Neural cell (in vitro differentiated cells): ENCODE data around the gene SF1. TPM values are rescaled to one million over a fixed set of nuclear protein-coding genes. Genes with fewer than 3 reads are reported as not detected.

ENCODE experiments used
- H2AFZ ChIP-seq: fragments of 200-600, 300-800 bp; sonication (generic), shearing (Covaris generic); 2 replicates; pipeline ENCODE4 v1.6.0; 2014; ENCODE audit warnings: low read depth, mild to moderate bottlenecking, antibody characterized with exemption, low read length, moderate library complexity
- H3F3A ChIP-seq: fragments of 200-600 bp; shearing (Covaris generic); 2 replicates; pipeline ENCODE4 v1.6.1; 2016; ENCODE audit warnings: mild to moderate bottlenecking, moderate library complexity, mixed read lengths, antibody characterized with exemption, low read length; ENCODE audit not compliant: insufficient read depth, poor library complexity, severe bottlenecking
- H3K27ac ChIP-seq: fragments of 200-600, 300-800 bp; sonication (generic), shearing (Covaris generic); 2 replicates; pipeline ENCODE4 v1.5.1; 2014; ENCODE audit warnings: mild to moderate bottlenecking, low read length, moderate library complexity
- H3K27me3 ChIP-seq: fragments of 300-800, 200-600 bp; sonication (generic), shearing (Covaris generic); 2 replicates; pipeline ENCODE4 v1.6.0; 2014; ENCODE audit warnings: mild to moderate bottlenecking, low read depth, low read length, moderate library complexity; ENCODE audit not compliant: insufficient read depth
- H3K36me3 ChIP-seq: fragments of 300-800, 200-600 bp; sonication (generic), shearing (Covaris generic); 2 replicates; pipeline ENCODE4 v1.5.1; 2014; ENCODE audit warnings: mild to moderate bottlenecking, antibody characterized with exemption, low read length, moderate library complexity; ENCODE audit not compliant: insufficient read depth
- H3K4me2 ChIP-seq: fragments of 300-800, 200-600 bp; sonication (generic), shearing (Covaris generic); 2 replicates; pipeline ENCODE4 v1.6.0; 2014; ENCODE audit warnings: mild to moderate bottlenecking, low read length
- H3K4me3 ChIP-seq: fragments of 300-800, 200-600 bp; sonication (generic), shearing (Covaris generic); 2 replicates; pipeline ENCODE4 v1.5.1; 2014; ENCODE audit warnings: mild to moderate bottlenecking, low read length, moderate library complexity
- H3K79me2 ChIP-seq: fragments of 200-600 bp; shearing (Covaris generic); replicated peaks from 2 replicates; pipeline ENCODE4 v1.6.0; 2014; ENCODE audit warnings: mild to moderate bottlenecking, low read length, moderate library complexity; ENCODE audit not compliant: insufficient read depth
- H3K9ac ChIP-seq: fragments of 300-800, 200-600 bp; sonication (generic), shearing (Covaris generic); 2 replicates; pipeline ENCODE4 v1.6.1; 2016; ENCODE audit warnings: mild to moderate bottlenecking, low read length, mixed read lengths
- H3K9me2 ChIP-seq: fragments of 200-600 bp; shearing (Covaris generic); 2 replicates; pipeline ENCODE4 v1.6.1; 2016; ENCODE audit warnings: mild to moderate bottlenecking, low read length, mixed read lengths; ENCODE audit not compliant: insufficient read depth
- H3K9me3 ChIP-seq: fragments of 200-600, 300-800 bp; sonication (generic), shearing (Covaris generic); 2 replicates; pipeline ENCODE4 v1.6.1; 2016; ENCODE audit warnings: mild to moderate bottlenecking, mixed run types, low read length, moderate library complexity, mixed read lengths
- H4K20me1 ChIP-seq: fragments of 200-600 bp; shearing (Covaris generic); 2 replicates; pipeline ENCODE4 v1.6.1; 2016; ENCODE audit warnings: mild to moderate bottlenecking, mixed run types; ENCODE audit not compliant: insufficient read depth
- EP300 ChIP-seq: fragments of 450-650 bp; conservative IDR thresholded peaks from 2 replicates; pipeline ENCODE4 v1.6.1; 2014; ENCODE audit warnings: antibody characterized with exemption, mild to moderate bottlenecking, moderate library complexity; ENCODE audit not compliant: poor library complexity, severe bottlenecking
- EZH2 ChIP-seq: fragments of 200-600, 300-800 bp; shearing (Covaris generic), sonication (generic); IDR thresholded peaks from 2 replicates; pipeline ENCODE4 v1.6.1; 2014; ENCODE audit warnings: antibody characterized with exemption, low read length, borderline replicate concordance, mild to moderate bottlenecking; ENCODE audit not compliant: insufficient read depth, poor library complexity, severe bottlenecking
- MXI1 ChIP-seq: fragments of 450-650 bp; conservative IDR thresholded peaks from 2 replicates; pipeline ENCODE4 v1.6.1; 2014; ENCODE audit warnings: antibody characterized with exemption, mild to moderate bottlenecking; ENCODE audit not compliant: poor library complexity, severe bottlenecking
- POLR2AphosphoS5 ChIP-seq: IDR thresholded peaks from 2 replicates; pipeline ENCODE4 v1.6.1; 2012
- RAD21 ChIP-seq: fragments of 450-650 bp; conservative IDR thresholded peaks from 2 replicates; pipeline ENCODE4 v1.6.1; 2014; ENCODE audit warnings: antibody characterized with exemption, mild to moderate bottlenecking, moderate library complexity
- SMC3 ChIP-seq: fragments of 450-650 bp; conservative IDR thresholded peaks from 2 replicates; pipeline ENCODE4 v1.6.1; 2014; ENCODE audit warnings: antibody characterized with exemption, mild to moderate bottlenecking, moderate library complexity; ENCODE audit not compliant: poor library complexity
- TAF1 ChIP-seq: IDR thresholded peaks from 2 replicates; pipeline ENCODE4 v1.6.1; 2012; ENCODE audit warnings: low read depth
- polyA plus RNA-seq: library from polyadenylated mRNA; depleted of rRNA; stranded (reverse); fragments of >200 nt; gene quantifications from 2 replicates; pipeline ENCODE4 v1.2.3, GENCODE V29; 2014
- TF ChIP-seq, protein P1 (sequence below): IDR thresholded peaks from 2 replicates; pipeline ENCODE4 v1.6.1; 2012; ENCODE audit warnings: borderline replicate concordance
- TF ChIP-seq, protein P2 (sequence below): fragments of 450-650 bp; IDR thresholded peaks from 2 replicates; pipeline ENCODE4 v1.5.1; 2014; ENCODE audit warnings: antibody characterized with exemption, mild to moderate bottlenecking, moderate library complexity; ENCODE audit not compliant: poor library complexity, severe bottlenecking

Gene SF1
- polyA plus RNA-seq, 1 donor from 2014 or later, result 53.2 TPM

DNA sequence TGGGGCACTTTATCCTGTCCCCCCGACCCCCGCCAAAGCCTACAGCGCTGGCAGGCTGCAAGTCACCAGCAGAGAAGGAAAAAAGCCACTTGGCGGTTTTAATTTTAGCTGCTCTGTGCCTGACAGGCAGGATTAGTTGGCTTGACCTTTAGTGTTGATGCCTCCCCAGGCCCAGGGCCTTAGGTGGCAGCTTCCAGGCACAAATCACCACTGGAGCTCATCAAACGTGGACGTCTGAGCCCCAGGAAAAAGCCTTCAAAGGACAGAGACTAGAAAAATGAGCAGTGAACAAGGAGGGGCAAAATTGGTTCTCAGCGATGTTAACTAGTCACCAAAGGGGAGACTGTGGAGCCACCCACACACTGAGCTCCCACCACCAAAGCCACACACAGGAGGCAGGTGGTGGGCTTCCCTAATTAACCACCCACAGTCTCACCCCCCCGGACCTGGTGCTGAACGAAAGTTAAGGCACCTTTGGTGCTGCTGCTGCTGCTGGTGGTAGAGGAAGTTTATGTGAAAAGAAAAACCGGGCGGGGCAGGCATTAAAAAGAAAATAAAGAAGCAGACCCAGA is 14.2 kb downstream of the SF1 start:
- Histone ChIP-seq H3K27me3 (no peaks in the 10 kb centered on the region), H3K9me3 (no peaks in the 10 kb centered on the region), H3K9me2 (no peaks in the 10 kb centered on the region), H3K27ac (peak overlapping the region; percentile 68), H3K79me2 (no peaks in the 10 kb centered on the region), H3K4me3 (no peak overlapping the region), H2AFZ (no peak overlapping the region), H3K36me3 (peaks cover 10% of the 10 kb centered on the region), H3K9ac (no peak overlapping the region), H4K20me1 (peaks cover 5% of the 10 kb centered on the region), H3K4me2 (no peak overlapping the region), H3F3A (no peaks in the 10 kb centered on the region)
- TF ChIP-seq, protein P1, sequence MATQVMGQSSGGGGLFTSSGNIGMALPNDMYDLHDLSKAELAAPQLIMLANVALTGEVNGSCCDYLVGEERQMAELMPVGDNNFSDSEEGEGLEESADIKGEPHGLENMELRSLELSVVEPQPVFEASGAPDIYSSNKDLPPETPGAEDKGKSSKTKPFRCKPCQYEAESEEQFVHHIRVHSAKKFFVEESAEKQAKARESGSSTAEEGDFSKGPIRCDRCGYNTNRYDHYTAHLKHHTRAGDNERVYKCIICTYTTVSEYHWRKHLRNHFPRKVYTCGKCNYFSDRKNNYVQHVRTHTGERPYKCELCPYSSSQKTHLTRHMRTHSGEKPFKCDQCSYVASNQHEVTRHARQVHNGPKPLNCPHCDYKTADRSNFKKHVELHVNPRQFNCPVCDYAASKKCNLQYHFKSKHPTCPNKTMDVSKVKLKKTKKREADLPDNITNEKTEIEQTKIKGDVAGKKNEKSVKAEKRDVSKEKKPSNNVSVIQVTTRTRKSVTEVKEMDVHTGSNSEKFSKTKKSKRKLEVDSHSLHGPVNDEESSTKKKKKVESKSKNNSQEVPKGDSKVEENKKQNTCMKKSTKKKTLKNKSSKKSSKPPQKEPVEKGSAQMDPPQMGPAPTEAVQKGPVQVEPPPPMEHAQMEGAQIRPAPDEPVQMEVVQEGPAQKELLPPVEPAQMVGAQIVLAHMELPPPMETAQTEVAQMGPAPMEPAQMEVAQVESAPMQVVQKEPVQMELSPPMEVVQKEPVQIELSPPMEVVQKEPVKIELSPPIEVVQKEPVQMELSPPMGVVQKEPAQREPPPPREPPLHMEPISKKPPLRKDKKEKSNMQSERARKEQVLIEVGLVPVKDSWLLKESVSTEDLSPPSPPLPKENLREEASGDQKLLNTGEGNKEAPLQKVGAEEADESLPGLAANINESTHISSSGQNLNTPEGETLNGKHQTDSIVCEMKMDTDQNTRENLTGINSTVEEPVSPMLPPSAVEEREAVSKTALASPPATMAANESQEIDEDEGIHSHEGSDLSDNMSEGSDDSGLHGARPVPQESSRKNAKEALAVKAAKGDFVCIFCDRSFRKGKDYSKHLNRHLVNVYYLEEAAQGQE, result no peak
- TF ChIP-seq TAF1 (no peak), EP300 (no peak), POLR2AphosphoS5 (no peak), MXI1 (no peak), EZH2 (no peak), RAD21 (no peak), SMC3 (no peak)
- TF ChIP-seq, protein P2, sequence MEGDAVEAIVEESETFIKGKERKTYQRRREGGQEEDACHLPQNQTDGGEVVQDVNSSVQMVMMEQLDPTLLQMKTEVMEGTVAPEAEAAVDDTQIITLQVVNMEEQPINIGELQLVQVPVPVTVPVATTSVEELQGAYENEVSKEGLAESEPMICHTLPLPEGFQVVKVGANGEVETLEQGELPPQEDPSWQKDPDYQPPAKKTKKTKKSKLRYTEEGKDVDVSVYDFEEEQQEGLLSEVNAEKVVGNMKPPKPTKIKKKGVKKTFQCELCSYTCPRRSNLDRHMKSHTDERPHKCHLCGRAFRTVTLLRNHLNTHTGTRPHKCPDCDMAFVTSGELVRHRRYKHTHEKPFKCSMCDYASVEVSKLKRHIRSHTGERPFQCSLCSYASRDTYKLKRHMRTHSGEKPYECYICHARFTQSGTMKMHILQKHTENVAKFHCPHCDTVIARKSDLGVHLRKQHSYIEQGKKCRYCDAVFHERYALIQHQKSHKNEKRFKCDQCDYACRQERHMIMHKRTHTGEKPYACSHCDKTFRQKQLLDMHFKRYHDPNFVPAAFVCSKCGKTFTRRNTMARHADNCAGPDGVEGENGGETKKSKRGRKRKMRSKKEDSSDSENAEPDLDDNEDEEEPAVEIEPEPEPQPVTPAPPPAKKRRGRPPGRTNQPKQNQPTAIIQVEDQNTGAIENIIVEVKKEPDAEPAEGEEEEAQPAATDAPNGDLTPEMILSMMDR, result no peak

DNA sequence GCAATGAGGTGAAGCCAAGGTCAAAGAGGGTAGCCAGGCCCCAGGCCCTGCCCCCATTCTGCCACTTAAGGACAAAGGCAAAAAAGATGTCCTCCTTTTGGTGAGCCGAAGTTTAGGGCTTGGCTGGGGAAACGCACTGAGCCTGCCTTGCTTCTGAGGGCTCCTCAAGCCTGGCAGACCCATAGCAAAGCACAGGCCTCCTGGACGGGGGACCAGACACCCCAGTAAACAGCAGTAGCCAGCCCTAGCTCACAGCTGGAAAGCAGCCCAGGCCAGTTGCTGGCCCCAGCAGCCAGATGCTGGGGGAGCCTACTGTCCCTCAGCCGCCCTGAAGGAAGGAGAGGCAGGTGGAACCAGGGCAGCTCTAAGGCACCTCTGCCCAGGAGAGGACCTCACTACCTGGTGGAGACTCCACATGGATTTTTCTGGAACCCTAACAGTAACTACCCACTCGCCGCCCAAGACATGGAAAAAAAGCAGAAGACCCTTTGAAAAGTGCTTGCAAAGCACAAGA is 14.8 kb downstream of the SF1 start:
- no peaks in the 10 kb centered on the region for H3K27me3 ChIP-seq
- H3K4me2 ChIP-seq, result no peak overlapping the region
- H4K20me1 ChIP-seq, result peaks cover 5% of the 10 kb centered on the region
- H3K9ac ChIP-seq, result peak overlapping the region; percentile 31
- H3K36me3 ChIP-seq, result peaks cover 8% of the 10 kb centered on the region
- no peaks in the 10 kb centered on the region for H3F3A ChIP-seq
- H2AFZ ChIP-seq, result no peak overlapping the region
- no peaks in the 10 kb centered on the region for H3K9me2 ChIP-seq
- peak overlapping the region; percentile 23 for H3K4me3 ChIP-seq
- H3K9me3 ChIP-seq, result no peaks in the 10 kb centered on the region
- H3K27ac ChIP-seq, result peak overlapping the region; percentile 68
- TF ChIP-seq POLR2AphosphoS5, result peak; percentile 17
- TF ChIP-seq, protein P1, result no peak
- no peaks in the 10 kb centered on the region for H3K79me2 ChIP-seq
